SIG-M5 (cell line): ENCODE data around the gene CBX4.

Source experiments
- DNase-seq: peaks from one replicate; lab custom pipeline; 2025; lab: John Stamatoyannopoulos, UW

The CBX4 gene

DNA sequence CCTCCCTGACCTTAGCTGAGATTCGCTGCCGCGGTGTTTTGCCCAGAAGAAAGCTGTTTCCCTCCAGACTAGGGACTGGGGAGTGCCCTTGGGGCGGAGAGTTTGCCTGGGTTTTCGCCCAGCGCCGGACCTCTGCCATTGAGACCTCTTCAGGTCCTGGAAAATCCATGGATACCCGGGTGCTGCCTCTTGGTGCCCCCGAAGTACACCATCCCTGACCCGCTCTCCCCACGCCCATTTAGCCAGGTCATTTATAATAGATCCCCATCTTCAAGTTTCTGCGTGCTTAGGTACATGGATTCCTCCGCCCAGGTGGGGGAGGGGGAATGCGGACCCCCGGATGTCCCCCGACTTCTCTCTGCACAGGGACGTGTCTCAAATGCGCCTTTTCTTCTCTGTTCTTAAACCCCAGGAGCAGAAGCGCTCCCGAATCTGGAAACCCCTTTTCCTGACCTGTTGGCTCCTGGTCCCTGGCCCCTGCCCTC, 27.3 kb downstream of the CBX4 start:
- DNase-seq: no peak

DNA sequence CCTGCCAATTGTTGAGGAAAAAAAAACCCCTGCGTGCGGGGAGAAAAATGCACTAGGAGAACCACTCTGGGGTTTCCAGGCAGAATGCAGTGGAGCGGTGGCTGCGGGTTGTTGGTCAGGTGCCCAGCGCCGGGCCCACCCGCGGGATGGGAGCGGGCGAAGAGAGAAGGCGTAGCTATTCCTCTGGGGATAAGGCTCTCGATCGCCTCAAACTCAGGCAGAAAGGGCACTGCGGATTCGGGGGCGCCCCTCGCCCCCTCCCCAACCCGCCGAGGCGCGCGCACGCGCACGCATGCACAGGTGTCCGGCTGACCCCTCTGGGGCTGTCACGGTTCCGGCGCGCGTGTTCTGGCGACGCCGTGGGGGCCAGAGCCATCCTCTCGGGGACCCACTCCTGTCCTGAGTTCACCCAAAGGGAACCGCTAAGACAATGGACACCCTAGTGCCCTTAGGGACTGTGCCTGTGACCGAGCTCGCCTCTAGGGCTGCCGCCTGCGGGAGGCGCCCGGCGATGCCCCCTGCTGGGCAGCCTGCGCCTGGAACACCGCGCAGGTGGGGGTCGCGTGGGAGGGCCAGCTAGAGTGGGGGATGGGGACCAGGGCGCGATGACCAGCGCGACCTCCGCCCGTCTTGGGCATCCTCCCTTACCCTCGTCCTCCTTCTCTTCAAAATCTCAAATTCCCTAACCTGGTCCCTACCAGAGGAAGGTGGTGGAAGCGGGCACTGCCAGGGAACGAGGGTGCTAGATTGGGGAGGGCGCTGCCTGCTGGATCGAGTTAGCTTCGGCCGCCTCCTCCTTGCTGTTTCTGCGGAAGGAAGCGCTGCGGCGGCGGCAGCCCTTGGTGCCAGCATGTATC, 28.0 kb downstream of the CBX4 start:
- DNase-seq: no peak

DNA sequence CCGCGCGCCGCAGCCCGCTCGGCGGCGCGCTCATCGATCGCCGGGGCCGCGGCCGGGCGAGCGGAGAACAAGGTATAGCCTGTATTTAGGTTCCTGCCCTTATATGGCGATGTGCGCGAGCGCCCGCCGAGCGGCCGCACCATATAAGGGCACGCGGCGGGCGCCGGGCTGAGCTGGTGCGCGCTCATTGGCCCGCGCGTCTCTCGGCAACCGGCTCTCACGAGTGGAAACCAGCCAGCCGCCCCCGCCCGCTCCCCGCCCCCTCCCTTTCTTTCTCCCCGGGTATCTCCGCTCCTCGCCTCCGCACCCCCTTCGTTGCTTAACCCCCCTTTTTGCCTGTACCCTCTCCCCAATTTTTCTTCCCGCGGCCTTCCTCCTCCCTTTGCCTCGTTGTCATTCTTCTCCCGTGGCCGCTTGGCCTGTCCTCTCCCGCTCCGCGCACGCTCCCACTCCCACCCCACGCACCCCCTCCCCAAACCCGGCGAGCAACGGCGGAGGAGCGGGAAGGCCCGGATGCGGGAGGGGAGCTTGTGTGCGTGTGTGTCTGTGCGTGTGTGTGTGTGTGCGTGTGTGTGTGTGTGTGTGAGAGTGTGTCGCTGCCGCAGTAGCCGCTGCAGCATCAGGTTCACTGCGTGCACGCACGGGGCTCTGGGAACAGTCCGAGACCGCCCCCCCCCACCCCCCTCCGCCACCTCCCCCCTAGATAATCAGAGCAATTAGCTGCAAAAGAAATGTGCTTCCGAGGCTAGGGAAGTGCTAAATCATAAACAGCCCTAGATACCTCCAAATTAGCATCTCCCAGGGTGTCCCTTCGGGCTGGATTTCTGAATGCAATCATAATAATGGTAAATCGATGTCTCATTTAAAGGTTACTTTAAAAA, 28.9 kb downstream of the CBX4 start:
- peak; percentile 49 for DNase-seq

DNA sequence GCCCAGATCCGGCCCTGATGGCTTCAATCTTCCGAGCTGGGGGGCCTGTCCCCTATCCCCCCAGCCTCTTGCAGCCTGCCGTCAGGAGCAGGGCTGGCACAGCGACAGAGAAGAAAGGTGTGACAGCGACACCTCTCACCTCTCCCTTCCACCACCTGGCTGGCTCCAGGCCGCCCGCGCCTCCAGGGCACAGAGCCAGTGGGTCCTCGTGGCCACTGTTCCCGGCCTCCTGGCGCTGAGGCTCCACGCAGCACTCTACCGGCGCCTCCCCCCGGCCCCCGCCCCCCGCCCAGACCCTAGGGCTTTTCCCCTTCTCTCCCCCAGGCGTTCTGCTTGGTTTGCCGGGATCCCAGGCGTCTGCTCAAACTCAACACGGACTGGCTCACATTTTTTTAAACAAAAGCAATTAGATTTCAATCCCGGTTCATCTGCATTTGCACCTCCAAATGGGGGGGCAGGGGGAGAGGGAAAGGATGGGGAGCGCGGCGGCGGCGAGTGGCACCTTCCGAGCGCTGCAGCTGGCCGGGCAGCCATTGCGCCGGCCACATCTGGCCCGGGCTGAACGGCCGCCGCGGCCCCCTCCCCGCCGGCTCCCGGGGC, 29.6 kb downstream of the CBX4 start:
- no peak for DNase-seq

DNA sequence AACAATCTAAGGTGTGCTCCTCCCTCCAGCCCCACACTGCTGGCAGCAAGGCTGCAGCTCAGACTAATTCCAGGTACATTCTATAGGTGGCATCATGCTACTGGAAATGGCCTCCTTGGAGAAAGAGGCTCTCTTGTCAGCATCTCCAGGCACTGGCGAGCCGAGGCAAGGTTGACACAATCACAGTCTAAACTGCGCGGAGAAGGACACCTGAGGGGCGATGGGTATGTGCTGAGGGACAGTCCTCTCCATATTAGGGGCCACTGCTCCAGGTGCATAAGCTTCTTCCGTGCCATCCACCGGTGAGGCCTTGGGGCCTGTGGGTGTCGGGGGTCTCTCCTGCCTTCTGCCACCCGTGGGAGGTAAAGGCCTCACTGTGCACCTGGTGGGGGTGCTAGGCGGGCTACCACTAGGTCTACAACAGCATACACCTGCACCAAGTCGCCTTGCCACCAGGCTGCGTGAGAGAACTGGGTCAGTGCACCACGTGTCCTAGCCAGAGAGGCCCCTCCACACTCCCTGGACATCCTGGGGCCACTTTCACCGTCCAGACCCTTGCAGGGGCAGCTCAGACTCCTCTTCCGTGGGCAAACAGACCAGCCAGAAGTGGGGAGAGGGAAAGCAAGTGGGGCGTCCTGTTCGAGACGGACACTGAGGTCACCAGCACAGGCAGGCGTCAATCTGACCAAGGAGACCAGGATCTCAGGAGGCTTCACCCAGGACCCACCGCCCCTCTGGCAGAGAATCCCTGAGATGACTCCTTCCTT, 30.3 kb downstream of the CBX4 start:
- DNase-seq: no peak

DNA sequence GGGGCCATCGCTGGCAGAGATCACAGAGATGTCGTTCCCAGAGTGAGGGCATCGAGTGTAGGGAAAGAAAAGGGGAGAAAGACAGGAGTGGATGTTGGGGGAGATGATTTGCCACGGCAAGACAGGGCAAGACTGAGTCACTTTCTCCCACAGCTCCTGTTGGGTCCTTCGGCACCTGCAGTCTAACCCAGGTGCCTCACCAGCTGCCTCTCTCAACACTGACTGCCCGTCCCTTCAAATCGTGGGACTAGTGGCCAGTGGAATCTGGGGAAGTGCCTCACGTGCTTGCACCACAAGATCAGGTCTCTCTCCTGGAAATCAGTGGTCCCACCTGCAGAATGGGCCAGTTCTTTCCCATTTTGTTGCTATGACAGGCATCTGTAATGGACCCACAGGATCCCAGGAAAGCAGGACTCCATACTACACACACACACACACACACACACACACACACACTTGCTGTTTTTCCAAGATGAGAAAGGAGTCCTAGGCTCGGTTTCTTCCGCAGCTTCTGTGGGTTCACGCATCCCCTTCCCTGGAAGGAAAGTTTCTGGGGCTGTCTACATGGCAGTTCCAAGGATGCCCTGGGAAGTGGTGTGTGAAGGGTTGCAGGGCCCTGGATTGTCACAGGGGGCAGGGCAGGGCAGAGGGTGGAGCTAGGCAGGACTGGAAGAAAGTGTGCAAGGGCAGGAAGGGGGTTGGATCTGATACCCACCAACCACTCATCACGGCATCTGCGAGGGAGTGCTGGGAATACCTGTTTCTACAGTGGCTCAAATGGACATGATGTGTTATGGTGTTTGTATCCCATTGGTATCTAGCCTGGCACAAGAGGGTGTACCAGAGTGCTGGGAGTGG, 32.1 kb downstream of the CBX4 start:
- DNase-seq: no peak

DNA sequence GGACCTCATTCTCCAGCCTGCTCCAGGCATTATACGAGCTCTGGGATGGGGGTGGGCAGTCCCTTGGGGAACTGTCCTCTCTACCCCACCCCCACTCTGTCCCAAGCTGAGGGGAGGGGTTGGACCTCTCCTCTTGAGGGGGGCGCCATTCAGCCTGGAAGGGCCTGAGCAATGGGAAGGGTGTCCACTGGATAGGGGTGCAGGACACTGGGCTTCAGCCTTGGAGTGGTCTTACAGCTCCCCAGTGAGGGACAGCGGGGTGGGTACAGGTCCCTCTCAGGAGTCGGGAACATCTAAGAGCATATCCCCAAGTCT, 32.8 kb downstream of the CBX4 start:
- DNase-seq: no peak

DNA sequence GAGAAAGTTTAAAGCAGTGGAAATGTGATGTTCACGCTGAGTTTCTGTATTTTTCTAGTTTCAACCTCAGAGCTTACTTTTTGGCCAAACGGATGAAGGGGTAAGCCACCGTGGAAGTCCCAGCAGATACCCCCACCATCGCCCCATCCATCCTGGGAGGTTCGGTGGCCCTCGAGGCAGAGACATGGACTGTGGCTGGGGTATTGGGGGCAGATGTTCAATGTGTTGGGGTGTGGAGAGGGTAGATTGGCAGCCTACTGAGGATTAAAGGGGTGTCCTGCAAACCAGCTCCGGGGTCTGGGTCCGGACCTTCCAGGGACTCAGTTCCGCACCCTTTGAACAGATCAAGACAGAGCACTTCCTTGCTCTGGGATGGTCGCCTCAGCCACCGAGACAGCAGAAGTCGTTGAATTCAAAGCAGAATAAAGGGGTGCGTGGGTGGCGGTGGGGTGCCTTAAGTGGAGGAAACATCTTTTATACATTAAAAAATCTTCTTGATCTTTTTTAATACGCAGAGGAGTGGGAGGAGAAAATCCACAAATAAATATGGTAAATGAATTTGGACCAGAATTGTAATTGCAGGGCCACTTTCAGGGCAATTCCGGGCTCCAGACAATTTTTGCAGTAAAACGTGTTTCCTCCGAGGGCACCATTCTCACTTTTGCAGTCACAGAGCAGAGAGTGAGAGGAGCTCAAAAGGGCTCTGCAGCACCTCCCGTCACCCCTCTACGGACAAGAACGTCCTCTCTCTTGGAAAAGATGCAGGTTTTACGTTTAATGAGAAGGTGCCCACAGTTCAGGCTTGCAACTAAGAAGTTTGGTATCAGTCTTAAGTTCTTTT, 34.2 kb downstream of the CBX4 start:
- no peak for DNase-seq

DNA sequence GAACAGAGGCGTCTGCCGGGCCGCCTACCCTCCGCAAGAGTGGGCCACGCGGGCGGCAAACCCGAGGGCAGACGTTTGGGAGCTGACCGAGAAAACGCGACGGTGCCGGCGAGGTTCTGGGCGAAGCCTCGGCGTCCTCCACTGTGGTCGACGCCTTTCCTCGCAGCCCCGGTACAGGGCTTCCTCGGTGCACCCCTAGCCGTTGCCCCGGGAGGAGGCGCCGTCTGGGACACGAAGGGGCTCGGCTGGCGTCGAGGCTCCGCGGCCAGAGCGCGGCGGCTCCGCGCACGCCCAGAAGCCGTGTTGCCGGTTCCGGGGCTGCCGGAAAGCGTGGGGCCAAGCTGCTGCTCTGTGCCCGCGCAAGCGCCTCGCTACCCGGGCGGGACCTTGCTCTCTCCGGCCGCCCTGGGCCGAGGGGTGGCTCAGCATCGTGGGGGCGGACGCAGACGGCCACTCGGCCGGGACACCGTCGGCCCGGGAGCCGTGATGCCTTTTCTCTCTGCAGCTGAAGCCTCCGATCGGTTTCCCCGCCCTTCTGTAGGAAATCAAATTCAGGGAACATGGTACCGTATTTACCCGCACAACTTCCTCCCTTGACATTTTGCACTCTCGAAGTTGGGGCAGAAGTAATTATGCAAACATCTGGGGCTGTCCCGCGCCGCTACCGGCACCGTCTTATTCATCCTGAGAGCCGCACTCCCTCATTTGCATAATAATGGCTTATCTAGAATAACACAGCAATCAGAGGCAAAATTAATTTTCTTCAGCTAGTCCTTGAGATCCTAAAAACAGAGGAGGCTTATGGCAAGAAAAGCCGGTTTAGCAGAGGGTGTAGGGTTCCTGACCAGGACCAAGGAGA, 35.0 kb downstream of the CBX4 start:
- no peak for DNase-seq

DNA sequence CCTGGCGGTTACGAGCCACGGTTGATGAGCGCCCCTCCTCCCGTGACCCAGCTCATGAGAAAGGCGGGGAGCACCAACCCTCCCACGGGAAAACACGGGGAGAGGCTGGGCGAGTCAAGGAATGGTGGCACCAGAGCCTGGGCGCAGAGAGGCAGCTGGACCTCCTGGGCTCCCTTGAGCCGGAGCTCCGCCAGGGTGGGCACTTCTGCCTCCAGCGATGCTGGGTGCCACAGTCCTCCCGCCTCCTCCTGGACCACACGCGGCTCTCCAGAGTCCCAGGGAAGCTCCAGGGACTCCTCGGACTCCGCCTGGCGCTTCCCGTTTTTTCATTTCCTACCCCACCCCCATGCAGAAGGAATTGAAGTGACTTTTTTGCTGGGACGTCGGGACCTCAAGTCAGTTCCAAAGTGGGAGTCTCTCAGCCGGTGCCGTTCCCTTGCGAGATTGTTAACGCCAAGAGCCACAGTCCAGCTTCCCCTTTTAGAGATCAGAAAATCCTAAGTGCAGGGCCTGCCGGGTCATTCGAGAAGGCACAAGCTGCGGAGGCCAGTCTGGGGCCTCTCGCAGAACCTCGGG, 35.7 kb downstream of the CBX4 start:
- DNase-seq: no peak

DNA sequence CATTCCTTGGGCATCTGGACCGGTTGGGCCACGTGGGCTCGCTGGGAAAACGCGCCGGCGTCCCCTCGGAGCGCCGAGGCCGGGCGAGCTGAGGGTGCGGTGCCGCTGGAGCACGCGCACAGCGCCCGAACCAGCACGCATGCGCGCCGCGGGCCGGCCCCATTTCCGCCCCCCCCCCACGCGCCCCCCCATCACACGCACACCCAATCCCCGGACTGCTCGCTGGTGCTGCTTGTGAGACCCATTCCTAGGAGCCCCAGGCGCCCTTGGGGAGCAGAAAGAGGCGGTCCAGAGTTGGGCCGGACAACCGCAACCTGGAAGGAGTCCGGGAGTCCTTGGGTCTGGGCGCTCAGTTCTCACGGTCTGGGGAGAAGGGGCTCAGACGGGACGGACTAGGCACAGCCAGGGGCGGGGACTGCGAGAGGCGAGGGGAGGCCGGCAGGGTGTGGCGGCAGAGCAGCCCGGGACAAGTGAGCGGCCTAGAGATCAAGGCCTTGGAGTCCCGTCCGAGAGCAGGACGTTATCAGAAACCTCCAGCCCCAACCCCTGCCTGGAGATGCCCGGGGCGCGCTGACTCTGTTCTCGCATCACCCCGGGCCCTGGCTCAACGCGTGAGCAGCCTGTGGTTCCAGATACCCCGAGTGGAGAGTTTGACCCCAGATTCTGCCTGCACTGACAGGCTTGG, 36.4 kb downstream of the CBX4 start:
- no peak for DNase-seq

DNA sequence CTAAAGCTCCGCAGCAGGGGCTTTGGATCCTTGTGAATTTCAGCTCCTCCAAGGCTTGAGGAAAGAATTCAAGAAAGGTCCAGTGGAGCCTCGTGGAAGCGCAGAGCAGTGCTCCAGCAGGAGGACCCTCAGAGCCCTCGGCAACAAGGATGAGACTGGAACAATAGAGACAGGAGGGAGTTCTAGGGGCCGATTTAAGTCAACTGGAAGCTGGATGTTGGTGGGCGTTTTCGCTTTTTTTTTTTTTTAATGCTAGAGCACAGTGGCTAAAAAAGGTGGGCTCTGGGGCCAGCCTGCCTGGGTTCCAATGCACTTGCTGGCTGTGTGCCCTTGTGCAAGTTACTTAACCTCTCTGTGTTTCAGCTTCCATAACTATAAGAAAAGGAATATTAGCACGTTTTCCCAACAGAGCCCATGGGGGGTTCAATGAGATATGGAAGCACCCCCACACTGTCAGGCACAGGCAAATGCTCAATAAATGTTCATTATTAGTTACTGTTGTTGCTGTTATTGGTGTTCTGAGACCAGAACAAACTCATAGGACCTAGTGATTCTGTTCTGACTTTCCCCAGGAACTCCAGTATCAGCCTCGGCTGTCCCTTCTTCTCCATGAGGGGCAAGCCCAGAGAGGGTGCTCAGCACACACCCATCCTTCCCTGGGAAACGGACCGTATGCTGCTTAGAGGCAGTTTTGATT, 37.1 kb downstream of the CBX4 start:
- DNase-seq: no peak

DNA sequence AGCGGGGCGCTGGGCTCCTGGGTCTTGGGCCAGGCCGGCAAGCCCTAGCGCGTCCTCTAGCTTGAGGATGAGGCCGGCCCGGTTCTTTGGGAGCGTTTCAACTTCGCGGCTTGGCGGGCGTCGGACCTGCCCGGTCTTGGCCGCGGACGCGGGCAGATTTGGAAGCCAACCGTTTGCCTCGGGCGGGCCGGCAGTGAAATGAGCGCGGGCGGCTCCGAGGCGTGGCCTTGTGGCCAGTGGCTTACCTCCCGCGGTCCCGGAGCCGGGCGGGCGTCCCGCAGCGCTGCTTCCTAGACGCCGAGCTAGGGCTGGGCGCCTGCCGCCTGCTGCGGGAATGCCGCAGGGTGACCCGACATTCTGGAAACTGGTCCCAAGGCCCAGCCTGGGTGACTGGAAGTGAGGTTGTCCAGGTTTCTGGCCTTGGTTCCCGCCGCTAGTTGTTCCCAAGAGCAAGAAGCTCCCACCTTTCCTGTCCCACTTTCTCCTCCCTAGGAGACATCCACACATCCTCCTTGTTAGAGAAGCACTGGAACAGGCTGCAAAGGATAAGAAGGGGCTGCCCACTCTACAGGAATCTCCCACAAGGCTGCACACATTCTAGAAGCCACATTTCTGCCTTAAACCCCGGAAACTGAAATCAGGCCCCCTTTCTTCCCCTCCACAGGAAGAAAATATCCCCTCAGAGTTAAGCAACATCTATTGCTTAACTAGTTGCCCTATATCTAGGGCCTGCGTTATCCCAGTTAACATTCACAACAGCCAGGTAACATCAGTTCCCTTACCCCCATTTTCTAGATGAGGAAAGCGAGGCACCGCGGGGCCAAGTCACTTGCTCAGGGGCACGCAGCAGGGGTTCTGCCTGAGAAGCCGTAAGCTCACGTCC, 37.8 kb downstream of the CBX4 start:
- DNase-seq: no peak

DNA sequence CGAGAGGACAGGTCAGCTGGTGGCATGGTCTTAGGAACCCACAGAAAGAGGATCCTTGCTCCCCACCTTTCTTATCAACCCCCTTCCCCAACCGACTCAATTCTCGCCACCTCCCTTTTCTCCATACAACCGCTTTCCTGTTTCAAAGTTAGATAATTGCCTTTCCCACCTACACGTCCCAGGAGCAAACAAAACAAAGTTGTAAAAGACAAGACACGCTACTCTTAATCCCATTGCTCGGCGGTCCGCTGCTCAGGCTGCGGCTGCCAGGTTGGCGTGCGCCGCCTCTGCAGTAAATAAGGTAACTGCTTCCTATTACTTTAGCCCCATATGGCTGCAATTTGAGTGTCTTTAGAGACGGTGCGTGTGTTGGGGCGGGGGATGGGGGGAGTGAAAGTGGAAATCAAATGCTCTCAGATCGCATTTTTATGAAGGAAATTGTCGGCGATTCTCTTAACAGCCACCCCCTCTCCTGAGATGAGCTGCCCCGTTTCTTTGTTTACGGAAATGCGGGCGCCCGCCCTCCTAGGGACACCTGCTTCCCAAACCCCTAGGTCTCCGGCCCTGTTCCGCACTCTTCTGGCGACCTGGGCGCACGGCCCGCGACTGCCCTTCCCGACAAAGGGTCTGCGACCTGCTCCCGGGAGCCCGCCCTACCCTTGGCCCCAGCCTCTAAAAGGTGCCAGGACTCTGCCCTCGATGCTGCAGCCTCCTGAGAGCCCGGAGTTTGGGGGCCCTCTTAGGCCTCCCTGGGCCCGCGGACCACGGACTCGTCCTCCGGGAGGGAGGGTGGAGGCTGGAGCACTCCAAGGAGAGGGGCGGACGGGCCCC, 38.7 kb downstream of the CBX4 start:
- DNase-seq: no peak

DNA sequence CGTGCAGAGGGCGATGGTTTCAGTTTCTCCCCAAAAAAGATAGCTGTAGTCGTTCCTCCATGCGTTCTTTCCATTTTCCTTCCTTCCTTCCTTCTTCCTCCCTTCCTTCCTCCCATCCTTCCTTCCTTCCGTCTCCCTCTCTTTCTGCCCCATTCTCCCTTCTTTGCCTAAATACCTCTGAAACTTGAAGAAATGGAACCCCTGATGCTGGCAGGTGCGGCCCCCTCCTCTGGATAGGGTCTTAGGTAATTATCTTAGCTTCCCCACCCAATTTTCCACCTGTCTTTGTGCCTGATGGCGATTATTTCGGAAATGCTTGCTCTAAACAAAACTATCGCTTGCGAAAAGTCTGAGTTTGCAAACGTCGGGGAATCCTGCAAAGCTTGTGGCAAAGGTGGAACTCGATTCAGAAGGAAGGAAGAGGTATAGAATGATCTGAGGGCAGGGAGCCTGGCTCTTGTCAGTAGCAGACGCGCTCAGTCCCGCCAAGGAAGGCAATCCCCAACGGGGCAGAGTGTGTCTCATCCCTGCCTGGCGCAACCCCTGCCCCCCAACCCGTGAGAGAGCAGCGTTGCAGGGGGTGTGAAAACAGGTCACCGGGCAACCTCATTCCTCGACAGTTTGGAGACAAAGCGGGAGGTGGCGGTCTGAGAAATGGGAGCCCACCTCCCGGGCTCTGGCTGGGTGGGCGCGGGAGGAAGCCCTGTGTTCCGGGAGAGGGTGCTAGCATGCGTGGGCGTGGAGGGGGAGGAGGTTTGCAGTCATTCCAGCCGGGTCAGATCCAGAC, 39.5 kb downstream of the CBX4 start:
- no peak for DNase-seq
